Measurements from ENCODE around the gene TNS2. TPM values are rescaled to one million over a fixed set of nuclear protein-coding genes. Genes with fewer than 3 reads are reported as not detected.
A peak's percentile ranks its signal among the peaks of the same experiment; 100 is the strongest.

TNS2 gene
- polyA plus RNA-seq, 1 of the 3 experiments (the other 2 are of a cell fraction): 50.0 TPM

- peaks cover 39% of the 10 kb centered on the region for H3K79me2 ChIP-seq (ENCODE audit: insufficient read depth)
- peaks cover 14 to 17% of the 10 kb centered on the region in 2 experiments; a peak in 3 of 4 replicates for H3K4me1 ChIP-seq (ENCODE audit: control insufficient read depth in 1 of 2, insufficient read depth in 2 of 2, low read depth in 1 of 2, low read length in 1 of 2)
- POLR2A ChIA-PET: no interaction called here
- H3K9me3 ChIP-seq: no peaks in the 10 kb centered on the region
- peak overlapping the region; percentile 89 for H3K4me2 ChIP-seq
- WGBS (ENCODE audit: low lambda C conversion rate): 92% methylated on average over 5 of the region's 5 CpGs
- H3K27ac ChIP-seq (ENCODE audit: low read depth in 2 of 2, low read length in 1 of 2): peak overlapping the region in 1 of 2 experiments; percentile 92; a peak in 1 of 4 replicates
- H4K20me1 ChIP-seq (ENCODE audit: insufficient read depth): peaks cover 23% of the 10 kb centered on the region
- H3K9me2 ChIP-seq: no peaks in the 10 kb centered on the region
- peaks cover 10% of the 10 kb centered on the region for H3F3A ChIP-seq (replicated peaks; ENCODE audit: insufficient read depth)
- TF ChIP-seq NFIC (IDR thresholded peaks at IDR 0.05; ENCODE audit: borderline replicate concordance) (no peak), PBX3 (IDR thresholded peaks at IDR 0.05) (no peak), RXRA (IDR thresholded peaks at IDR 0.05; ENCODE audit: borderline replicate concordance, low read depth) (no peak), MEF2A (IDR thresholded peaks at IDR 0.05; ENCODE audit: borderline replicate concordance, low read depth) (no peak), EZH2phosphoT487 (IDR thresholded peaks at IDR 0.05; ENCODE audit: borderline replicate concordance, low read depth) (no peak), RAD21 (IDR thresholded peaks at IDR 0.05; ENCODE audit: low read length) (no peak), GATA2 (CRISPR knock-in tag; IDR thresholded peaks at IDR 0.05) (no peak), FOSL2 (IDR thresholded peaks at IDR 0.05; ENCODE audit: borderline replicate concordance, low read depth) (no peak), TAF1 (IDR thresholded peaks at IDR 0.05; ENCODE audit: borderline replicate concordance, low read depth, low read length) (no peak), YY1 (IDR thresholded peaks at IDR 0.05; ENCODE audit: low read depth) (no peak)
- DNase-seq: no peak
- H3K36me3 ChIP-seq (replicated peaks in 1 of 2; ENCODE audit: control insufficient read depth in 1 of 2, insufficient read depth in 2 of 2, low read length in 1 of 2): peaks cover 6 to 15% of the 10 kb centered on the region in 2 experiments
- H3K27me3 ChIP-seq (ENCODE audit: insufficient read depth): no peaks in the 10 kb centered on the region; the same call in 1 of the 2 replicates
- H2AFZ ChIP-seq (ENCODE audit: low read depth): no peak overlapping the region
- H3K4me3 ChIP-seq (ENCODE audit: low read depth in 2 of 2, low read length in 1 of 2): no peak overlapping the region
- no peak overlapping the region for H3K9ac ChIP-seq
- CTCF ChIA-PET: no interaction called here
Measured at GRCh38 chr12:53004178-53004577, 45.7 kb upstream of the TNS2 start.

GRCh38 chr12:53004582-53004981 lies 45.3 kb upstream of the TNS2 start:
- Histone ChIP-seq H3K9ac (no peak overlapping the region; the same call in 1 of the 2 replicates), H2AFZ (ENCODE audit: low read depth) (no peak overlapping the region), H3K4me2 (peak overlapping the region; percentile 89), H3K27ac (ENCODE audit: low read depth in 2 of 2, low read length in 1 of 2) (peak overlapping the region in 1 of 2 experiments; percentile 92; a peak in 1 of 4 replicates), H3K9me3 (no peaks in the 10 kb centered on the region), H3K9me2 (no peaks in the 10 kb centered on the region), H3K79me2 (ENCODE audit: insufficient read depth) (peaks cover 43% of the 10 kb centered on the region), H3K36me3 (replicated peaks in 1 of 2; ENCODE audit: control insufficient read depth in 1 of 2, insufficient read depth in 2 of 2, low read length in 1 of 2) (peaks cover 6 to 18% of the 10 kb centered on the region in 2 experiments), H3K4me3 (ENCODE audit: low read depth in 2 of 2, low read length in 1 of 2) (peak overlapping the region in 1 of 2 experiments; percentile 91; a peak in 2 of 4 replicates), H3F3A (replicated peaks; ENCODE audit: insufficient read depth) (peaks cover 7% of the 10 kb centered on the region), H4K20me1 (ENCODE audit: insufficient read depth) (peaks cover 27% of the 10 kb centered on the region), H3K4me1 (ENCODE audit: control insufficient read depth in 1 of 2, insufficient read depth in 2 of 2, low read depth in 1 of 2, low read length in 1 of 2) (peaks cover 14 to 19% of the 10 kb centered on the region in 2 experiments; a peak in 3 of 4 replicates), H3K27me3 (ENCODE audit: insufficient read depth) (no peaks in the 10 kb centered on the region; the same call in 1 of the 2 replicates)
- 96% methylated on average over 2 of the region's 2 CpGs for WGBS (ENCODE audit: low lambda C conversion rate)
- ChIA-PET POLR2A (no interaction called here), CTCF (interaction anchor here (2.0 kb wide), 1 partner anchor 24 kb away, joined by 10 read pairs; no protein-coding TSS in a partner anchor)
- no peak for TF ChIP-seq MAX (IDR thresholded peaks at IDR 0.05; ENCODE audit: low read depth)
- TF ChIP-seq USF1 (IDR thresholded peaks at IDR 0.05; ENCODE audit: borderline replicate concordance, low read depth): peak; percentile 22; the same call in 1 of the 2 replicates
- DNase-seq: no peak

Measured in SK-N-SH (cell line).